Activated CD8-positive, alpha-beta memory T cell treated with anti-CD3 and anti-CD28 coated beads for 24 hours (primary cell): ENCODE measurements around the gene ITK.
"Not testable (repeated sequence)": the region's sequence is repeated elsewhere in the genome, so short reads cannot be mapped to it uniquely, and the experiment has no call there.

ENCODE experiments used
- DNase-seq: peaks from one replicate; pipeline ENCODE4 v3.0.0-alpha.2; 2020

The ITK gene

GRCh38 chr5:157168286-157168685 is 12.4 kb upstream of the ITK start:
- no peak for DNase-seq

- peak; percentile 89 for DNase-seq
These were observed 8.2 kb upstream of the ITK start for GRCh38 chr5:157172403-157172802.

GRCh38 chr5:157175071-157175612 is 5.5 kb upstream of the ITK start:
- peak; percentile 63 for DNase-seq

- peak; percentile 58 for DNase-seq
These were observed 2.7 kb upstream of the ITK start for GRCh38 chr5:157177953-157178352.

- no peak for DNase-seq
These were observed 1.7 kb upstream of the ITK start for GRCh38 chr5:157178966-157179365.

GRCh38 chr5:157182143-157182757 is 1.6 kb downstream of the ITK start:
- DNase-seq: peak; percentile 64

- peak; percentile 69 for DNase-seq
These were observed 3.6 kb downstream of the ITK start for GRCh38 chr5:157184117-157184670.

- peak; percentile 59 for DNase-seq
These were observed 4.5 kb downstream of the ITK start for GRCh38 chr5:157185122-157185521.

- peak; percentile 60 for DNase-seq
These were observed 5.8 kb downstream of the ITK start for GRCh38 chr5:157186309-157187045.

GRCh38 chr5:157187046-157187754 is 6.6 kb downstream of the ITK start:
- peak; percentile 73 for DNase-seq

- DNase-seq: no peak
These were observed 7.6 kb downstream of the ITK start for GRCh38 chr5:157188270-157188669.

GRCh38 chr5:157189223-157189622 is 8.6 kb downstream of the ITK start:
- peak; percentile 76 for DNase-seq

- no peak for DNase-seq
These were observed 13.2 kb downstream of the ITK start for GRCh38 chr5:157193699-157194424.

- DNase-seq: no peak
These were observed 15.4 kb downstream of the ITK start for GRCh38 chr5:157196045-157196444.

- no peak for DNase-seq
These were observed 16.4 kb downstream of the ITK start for GRCh38 chr5:157197086-157197485.

- no peak for DNase-seq
These were observed 17.8 kb downstream of the ITK start for GRCh38 chr5:157198277-157198986.

- no peak for DNase-seq
These were observed 21.2 kb downstream of the ITK start for GRCh38 chr5:157201857-157202256.

GRCh38 chr5:157203417-157203816 is 22.8 kb downstream of the ITK start:
- no peak for DNase-seq

- DNase-seq: no peak
These were observed 24.1 kb downstream of the ITK start for GRCh38 chr5:157204765-157205164.

- DNase-seq: no peak
These were observed 25.1 kb downstream of the ITK start for GRCh38 chr5:157205708-157206107.

GRCh38 chr5:157210652-157211051 is 30.0 kb downstream of the ITK start:
- DNase-seq: not testable (repeated sequence)

- no peak for DNase-seq
These were observed 31.7 kb downstream of the ITK start for GRCh38 chr5:157212307-157212706.
